Naive thymus-derived CD8-positive, alpha-beta T cell (primary cell): ENCODE data around the gene TMEM63C. TPM values are rescaled to one million over a fixed set of nuclear protein-coding genes. Genes with fewer than 3 reads are reported as not detected.

Experiments used
- ATAC-seq, 2 donors: fragments of 150-1000 bp; cut with Tn5 transposase in 1 of 2; sonication (Bioruptor Pico), chemical (Tn5 transposase) in 1 of 2; 1 replicate in 1 of 2; 2 replicates in 1 of 2; pipeline ENCODE4 v1.10.0; 2021; ENCODE audit warnings: mild to moderate bottlenecking in 2 of 2, moderate library complexity in 2 of 2
- POLR2A ChIA-PET: fragments of 350-600 bp; sonication (Branson Sonifier 250); formaldehyde crosslinking; loops from one replicate; lab custom pipeline; 2021; ENCODE audit warnings: antibody characterized with exemption; lab: Charles Lee
- DNase-seq, 10 donors: peaks; one replicate each; pipeline versions ENCODE4 v3.0.0 to v3.0.0-alpha.2; 2020 to 2022
- H3K27ac Mint-ChIP-seq, 10 donors: one replicate each; pipeline ENCODE4 v1.8.0; 2020 to 2022; ENCODE audit warnings: mild to moderate bottlenecking in 10 of 10, mixed read lengths in 10 of 10, moderate library complexity in 4 of 10, inconsistent platforms in 1 of 10
- H3K27me3 Mint-ChIP-seq, 5 donors: one replicate each; pipeline ENCODE4 v1.8.0; 2021 to 2022; ENCODE audit warnings: mixed read lengths in 5 of 5
- H3K36me3 Mint-ChIP-seq, 3 donors: one replicate each; pipeline ENCODE4 v1.8.0; 2020 to 2022; ENCODE audit warnings: mixed read lengths in 3 of 3, mild to moderate bottlenecking in 2 of 3, inconsistent platforms in 1 of 3
- H3K4me1 Mint-ChIP-seq, 4 donors: one replicate each; pipeline ENCODE4 v1.8.0; 2021 to 2022; ENCODE audit warnings: mixed read lengths in 4 of 4
- H3K4me3 Mint-ChIP-seq, 10 donors: one replicate each; pipeline ENCODE4 v1.8.0; 2020 to 2022; ENCODE audit warnings: mild to moderate bottlenecking in 10 of 10, mixed read lengths in 10 of 10, moderate library complexity in 6 of 10, inconsistent platforms in 1 of 10
- H3K9me3 Mint-ChIP-seq, 9 donors: one replicate each; pipeline ENCODE4 v1.8.0; 2020 to 2022; ENCODE audit warnings: mixed read lengths in 9 of 9, mild to moderate bottlenecking in 3 of 9, inconsistent platforms in 1 of 9, moderate library complexity in 1 of 9
- polyA plus RNA-seq, 3 donors: library from polyadenylated mRNA; unstranded; fragments of 300-500 nt; fragmentation: Illumina TruSeq; gene quantifications; one replicate each; pipeline ENCODE4 v1.2.3, GENCODE V29; 2021
- total RNA-seq, 8 experiments: library from RNA in 2 of 8; stranded (reverse) in 2 of 8; gene quantifications; one replicate each; pipeline ENCODE4 v1.2.3 and lab custom pipeline; 2021 to 2026

Gene TMEM63C
- total and polyA plus RNA-seq, 5 experiments from 2014 or later: 0.02 to 0.83 (median 0.75) TPM; not detected in 1

- POLR2A ChIA-PET: no interaction called here
- Mint-ChIP-seq H3K4me3 (no peak overlapping the region), H3K4me1 (no peaks in the 10 kb centered on the region), H3K27me3 (no peaks in the 10 kb centered on the region), H3K36me3 (peaks cover 0 to 41% (median 28%) of the 10 kb centered on the region in 3 donors), H3K9me3 (no peaks in the 10 kb centered on the region), H3K27ac (no peak overlapping the region)
- DNase-seq: no peak
- no peak for ATAC-seq
Measured at GRCh38 chr14:77284466-77284865, 102.9 kb downstream of the TMEM63C start.

- ATAC-seq (no peak), DNase-seq (no peak)
- Mint-ChIP-seq H3K27me3 (no peaks in the 10 kb centered on the region), H3K27ac (peak overlapping the region in 1 of 10 donors; percentile 12), H3K4me1 (no peaks in the 10 kb centered on the region), H3K4me3 (no peak overlapping the region), H3K36me3 (peaks cover 0 to 37% (median 28%) of the 10 kb centered on the region in 3 donors), H3K9me3 (no peaks in the 10 kb centered on the region)
- POLR2A ChIA-PET: no interaction called here
Measured at GRCh38 chr14:77286576-77286975, 105.0 kb downstream of the TMEM63C start.

GRCh38 chr14:77290705-77291104 lies 109.1 kb downstream of the TMEM63C start:
- POLR2A ChIA-PET: no interaction called here
- no peaks in the 10 kb centered on the region for H3K27me3 Mint-ChIP-seq
- H3K9me3 Mint-ChIP-seq: no peaks in the 10 kb centered on the region
- H3K4me3 Mint-ChIP-seq: no peak overlapping the region
- H3K4me1 Mint-ChIP-seq: no peaks in the 10 kb centered on the region
- DNase-seq: no peak
- ATAC-seq: no peak
- H3K36me3 Mint-ChIP-seq: peaks cover 0 to 17% (median 16%) of the 10 kb centered on the region in 3 donors
- H3K27ac Mint-ChIP-seq: no peak overlapping the region

GRCh38 chr14:77296155-77296554 lies 114.6 kb downstream of the TMEM63C start:
- DNase-seq (no peak), ATAC-seq (no peak)
- H3K9me3 Mint-ChIP-seq: no peaks in the 10 kb centered on the region
- H3K27me3 Mint-ChIP-seq: no peaks in the 10 kb centered on the region
- peak overlapping the region in 1 of 10 donors; percentile 49 for H3K27ac Mint-ChIP-seq
- H3K4me3 Mint-ChIP-seq: no peak overlapping the region
- POLR2A ChIA-PET: no interaction called here
- peaks cover 0 to 2% (median 0%) of the 10 kb centered on the region in 4 donors for H3K4me1 Mint-ChIP-seq
- peaks cover 0 to 25% (median 12%) of the 10 kb centered on the region in 3 donors for H3K36me3 Mint-ChIP-seq

- H3K4me1 Mint-ChIP-seq: peaks cover 0 to 2% (median 0%) of the 10 kb centered on the region in 4 donors
- DNase-seq (no peak), ATAC-seq (no peak)
- POLR2A ChIA-PET: no interaction called here
- H3K36me3 Mint-ChIP-seq: peaks cover 0 to 25% (median 12%) of the 10 kb centered on the region in 3 donors
- no peaks in the 10 kb centered on the region for H3K9me3 Mint-ChIP-seq
- no peaks in the 10 kb centered on the region for H3K27me3 Mint-ChIP-seq
- no peak overlapping the region for H3K4me3 Mint-ChIP-seq
- H3K27ac Mint-ChIP-seq: no peak overlapping the region
Measured at GRCh38 chr14:77296906-77297305, 115.3 kb downstream of the TMEM63C start.

GRCh38 chr14:77299771-77300170 lies 118.2 kb downstream of the TMEM63C start:
- DNase-seq (no peak), ATAC-seq (no peak)
- POLR2A ChIA-PET: no interaction called here
- no peaks in the 10 kb centered on the region for H3K27me3 Mint-ChIP-seq
- H3K9me3 Mint-ChIP-seq: no peaks in the 10 kb centered on the region
- no peak overlapping the region for H3K4me3 Mint-ChIP-seq
- H3K27ac Mint-ChIP-seq: no peak overlapping the region
- H3K36me3 Mint-ChIP-seq: peaks cover 0 to 24% (median 8%) of the 10 kb centered on the region in 3 donors
- peaks cover 0 to 13% (median under 1%) of the 10 kb centered on the region in 4 donors for H3K4me1 Mint-ChIP-seq

- Mint-ChIP-seq H3K27ac (no peak overlapping the region), H3K4me3 (no peak overlapping the region), H3K9me3 (no peaks in the 10 kb centered on the region), H3K27me3 (no peaks in the 10 kb centered on the region), H3K4me1 (peaks cover 0 to 13% (median 0%) of the 10 kb centered on the region in 4 donors), H3K36me3 (peaks cover 0 to 21% (median 7%) of the 10 kb centered on the region in 3 donors)
- peak in 9 of 10 donors; percentile 17 to 69 (median 33) for DNase-seq
- POLR2A ChIA-PET: interaction anchor here (0.6 kb wide), 1 partner anchor 11 kb away, joined by 3 read pairs; no protein-coding TSS in a partner anchor
- ATAC-seq: peak; percentile 40 to 58
Measured at GRCh38 chr14:77301103-77301502, 119.5 kb downstream of the TMEM63C start.

GRCh38 chr14:77302926-77303325 lies 121.3 kb downstream of the TMEM63C start:
- Mint-ChIP-seq H3K9me3 (no peaks in the 10 kb centered on the region), H3K27ac (peak overlapping the region in 3 of 10 donors; percentile 4 to 67 (median 57)), H3K4me1 (peaks cover 0 to 13% (median 0%) of the 10 kb centered on the region in 4 donors), H3K4me3 (no peak overlapping the region), H3K36me3 (peaks cover 0 to 9% (median 7%) of the 10 kb centered on the region in 3 donors), H3K27me3 (no peaks in the 10 kb centered on the region)
- DNase-seq (no peak), ATAC-seq (peak in 1 of 2 donors; percentile 33)
- POLR2A ChIA-PET: no interaction called here

- peak overlapping the region in 2 of 10 donors; percentile 57 to 67 for H3K27ac Mint-ChIP-seq
- H3K27me3 Mint-ChIP-seq: no peaks in the 10 kb centered on the region
- DNase-seq (no peak), ATAC-seq (no peak)
- peaks cover 0 to 15% (median 0%) of the 10 kb centered on the region in 4 donors for H3K4me1 Mint-ChIP-seq
- peaks cover 0 to 6% (median 3%) of the 10 kb centered on the region in 3 donors for H3K36me3 Mint-ChIP-seq
- H3K4me3 Mint-ChIP-seq: peak overlapping the region in 1 of 10 donors; percentile 48
- H3K9me3 Mint-ChIP-seq: no peaks in the 10 kb centered on the region
- POLR2A ChIA-PET: no interaction called here
Measured at GRCh38 chr14:77303417-77304156, 122.0 kb downstream of the TMEM63C start.

- H3K36me3 Mint-ChIP-seq: peaks cover 0 to 6% (median 3%) of the 10 kb centered on the region in 3 donors
- H3K4me3 Mint-ChIP-seq: no peak overlapping the region
- H3K4me1 Mint-ChIP-seq: peaks cover 0 to 23% (median 0%) of the 10 kb centered on the region in 4 donors
- DNase-seq (no peak), ATAC-seq (no peak)
- no peaks in the 10 kb centered on the region for H3K9me3 Mint-ChIP-seq
- no peaks in the 10 kb centered on the region for H3K27me3 Mint-ChIP-seq
- POLR2A ChIA-PET: no interaction called here
- H3K27ac Mint-ChIP-seq: no peak overlapping the region
Measured at GRCh38 chr14:77305696-77306095, 124.1 kb downstream of the TMEM63C start.

- peaks cover 0 to 23% (median 0%) of the 10 kb centered on the region in 4 donors for H3K4me1 Mint-ChIP-seq
- POLR2A ChIA-PET: no interaction called here
- ATAC-seq (no peak), DNase-seq (no peak)
- H3K27me3 Mint-ChIP-seq: no peaks in the 10 kb centered on the region
- H3K36me3 Mint-ChIP-seq: peaks cover 0 to 6% (median 3%) of the 10 kb centered on the region in 3 donors
- no peak overlapping the region for H3K4me3 Mint-ChIP-seq
- no peak overlapping the region for H3K27ac Mint-ChIP-seq
- H3K9me3 Mint-ChIP-seq: no peaks in the 10 kb centered on the region
Measured at GRCh38 chr14:77306416-77306815, 124.8 kb downstream of the TMEM63C start.

- peaks cover 0 to 6% (median 3%) of the 10 kb centered on the region in 3 donors for H3K36me3 Mint-ChIP-seq
- no peak overlapping the region for H3K27ac Mint-ChIP-seq
- no peaks in the 10 kb centered on the region for H3K9me3 Mint-ChIP-seq
- peaks cover 0 to 23% (median 0%) of the 10 kb centered on the region in 4 donors for H3K4me1 Mint-ChIP-seq
- POLR2A ChIA-PET: no interaction called here
- DNase-seq (no peak), ATAC-seq (no peak)
- H3K4me3 Mint-ChIP-seq: no peak overlapping the region
- H3K27me3 Mint-ChIP-seq: no peaks in the 10 kb centered on the region
Measured at GRCh38 chr14:77306851-77307496, 125.4 kb downstream of the TMEM63C start.
